ENCODE results near the gene SHE. TPM values are rescaled to one million over a fixed set of nuclear protein-coding genes. Genes with fewer than 3 reads are reported as not detected.
A peak's percentile ranks its signal among the peaks of the same experiment; 100 is the strongest.

Gene SHE
- total and polyA plus RNA-seq, 7 donors, result 1.6 to 10.2 (median 5.7) TPM

GRCh38 chr1:154466206-154466605 is 36.0 kb downstream of the SHE start:
- H3K27me3 ChIP-seq, result no peaks in the 10 kb centered on the region
- TF ChIP-seq CTCF (IDR thresholded peaks at IDR 0.05) (no peak), POLR2AphosphoS5 (IDR thresholded peaks at IDR 0.05) (peak in 1 of 4 donors; percentile 11)
- WGBS, 2 donors, result 59 to 63% methylated on average over 3 of the region's 3 CpGs
- H3K27ac ChIP-seq, result peak overlapping the region in 3 of 4 donors; percentile 27 to 89 (median 47)
- peaks cover 0 to 47% (median 25%) of the 10 kb centered on the region in 4 donors for H3K4me1 ChIP-seq
- peaks cover 0 to 50% (median 15%) of the 10 kb centered on the region in 4 donors for H3K36me3 ChIP-seq
- DNase-seq, result no peak
- H3K9me3 ChIP-seq, result no peaks in the 10 kb centered on the region
- H3K4me3 ChIP-seq, result no peak overlapping the region
- intact Hi-C loops (cut with DNase I), result loop anchor here (2.0 kb wide), 1 partner anchor 61 kb away; the partner anchor contains the start of gene IL6R

- Histone ChIP-seq H3K4me1 (peaks cover 0 to 47% (median 25%) of the 10 kb centered on the region in 4 donors), H3K9me3 (no peaks in the 10 kb centered on the region), H3K36me3 (peaks cover 0 to 55% (median 15%) of the 10 kb centered on the region in 4 donors), H3K27ac (peak overlapping the region in 2 of 4 donors; percentile 47 to 89), H3K27me3 (no peaks in the 10 kb centered on the region), H3K4me3 (no peak overlapping the region)
- 79 to 85% methylated on average over 8 of the region's 8 CpGs for WGBS, 2 donors
- intact Hi-C loops (cut with DNase I), result loop anchor here (2.0 kb wide), 1 partner anchor 61 kb away; the partner anchor contains the start of gene IL6R
- TF ChIP-seq EP300 (IDR thresholded peaks at IDR 0.05) (no peak), CTCF (IDR thresholded peaks at IDR 0.05) (no peak), POLR2A (IDR thresholded peaks at IDR 0.05) (no peak), POLR2AphosphoS5 (IDR thresholded peaks at IDR 0.05) (no peak)
- peak; percentile 54 for DNase-seq
Measured at GRCh38 chr1:154465621-154466195, 36.5 kb downstream of the SHE start.

GRCh38 chr1:154463512-154463990 is 38.7 kb downstream of the SHE start:
- intact Hi-C loops (cut with DNase I), result no loop called here
- no peak overlapping the region for H3K4me3 ChIP-seq
- no peaks in the 10 kb centered on the region for H3K9me3 ChIP-seq
- peak; percentile 60 for DNase-seq
- WGBS, 2 donors, result 55 to 75% methylated on average over 4 of the region's 4 CpGs
- H3K27ac ChIP-seq, result peak overlapping the region; percentile 59 to 89 (median 68)
- H3K27me3 ChIP-seq, result no peaks in the 10 kb centered on the region
- H3K36me3 ChIP-seq, result peaks cover 0 to 72% (median 17%) of the 10 kb centered on the region in 4 donors
- TF ChIP-seq CTCF (IDR thresholded peaks at IDR 0.05) (no peak), EP300 (IDR thresholded peaks at IDR 0.05) (no peak), POLR2A (IDR thresholded peaks at IDR 0.05) (no peak), POLR2AphosphoS5 (IDR thresholded peaks at IDR 0.05) (no peak)
- H3K4me1 ChIP-seq, result peaks cover 0 to 44% (median 23%) of the 10 kb centered on the region in 4 donors

- TF ChIP-seq POLR2A (IDR thresholded peaks at IDR 0.05) (no peak), POLR2AphosphoS5 (IDR thresholded peaks at IDR 0.05) (no peak), EP300 (IDR thresholded peaks at IDR 0.05) (no peak), CTCF (IDR thresholded peaks at IDR 0.05) (no peak)
- H3K27me3 ChIP-seq, result no peaks in the 10 kb centered on the region
- intact Hi-C loops (cut with DNase I), result no loop called here
- peaks cover 7 to 94% (median 25%) of the 10 kb centered on the region in 4 donors for H3K36me3 ChIP-seq
- 73 to 80% methylated on average over 15 of the region's 15 CpGs for WGBS, 2 donors
- no peak overlapping the region for H3K4me3 ChIP-seq
- H3K27ac ChIP-seq, result peak overlapping the region in 2 of 4 donors; percentile 15 to 89
- H3K9me3 ChIP-seq, result no peaks in the 10 kb centered on the region
- DNase-seq, result peak; percentile 33
- peaks cover 0 to 22% (median 13%) of the 10 kb centered on the region in 4 donors for H3K4me1 ChIP-seq
Measured at GRCh38 chr1:154460695-154461260, 41.4 kb downstream of the SHE start.

Measured in sigmoid colon (tissue), 7 donors.